Parathyroid adenoma (tissue), 2 donors: Measurements from ENCODE around the gene ACTRT3.

Experiments
- H2AFZ ChIP-seq: fragments of 300-600 bp; sonication (generic); one replicate; pipeline ENCODE4 v1.7.0; 2017; ENCODE audit warnings: antibody characterized with exemption, mild to moderate bottlenecking
- H3K27ac ChIP-seq: fragments of 300-600 bp; sonication (generic); one replicate; pipeline ENCODE4 v1.7.0; 2017
- H3K27me3 ChIP-seq: fragments of 300-600 bp; sonication (generic); one replicate; pipeline ENCODE4 v1.7.0; 2017; ENCODE audit warnings: low read length; ENCODE audit not compliant: control insufficient read depth, insufficient read depth
- H3K36me3 ChIP-seq: fragments of 300-600 bp; sonication (generic); one replicate; pipeline ENCODE4 v1.7.0; 2017; ENCODE audit warnings: low read length; ENCODE audit not compliant: control insufficient read depth, insufficient read depth
- H3K4me1 ChIP-seq: fragments of 300-600 bp; sonication (generic); one replicate; pipeline ENCODE4 v1.7.0; 2017; ENCODE audit warnings: control low read depth
- H3K4me2 ChIP-seq: fragments of 300-600 bp; sonication (generic); one replicate; pipeline ENCODE4 v1.7.0; 2017; ENCODE audit warnings: low read length
- H3K4me3 ChIP-seq: fragments of 300-600 bp; sonication (generic); one replicate; pipeline ENCODE4 v1.7.0; 2017; ENCODE audit warnings: low read depth, low read length
- H3K79me2 ChIP-seq: fragments of 300-600 bp; sonication (generic); one replicate; pipeline ENCODE4 v1.7.0; 2017; ENCODE audit warnings: control low read depth
- H3K9ac ChIP-seq: fragments of 300-600 bp; sonication (generic); one replicate; pipeline ENCODE4 v1.7.0; 2017; ENCODE audit warnings: mild to moderate bottlenecking
- H3K9me3 ChIP-seq: fragments of 300-600 bp; sonication (generic); one replicate; pipeline ENCODE4 v1.7.0; 2017; ENCODE audit warnings: low read length; ENCODE audit not compliant: control insufficient read depth
- TF ChIP-seq, protein P1 (sequence below): fragments of 300-600 bp; sonication (generic); IDR thresholded peaks from one replicate; pipeline ENCODE4 v1.7.0; 2017; ENCODE audit warnings: antibody characterized with exemption, mild to moderate bottlenecking
- donor health status: primary hyperparathyroidism.

The ACTRT3 gene

DNA sequence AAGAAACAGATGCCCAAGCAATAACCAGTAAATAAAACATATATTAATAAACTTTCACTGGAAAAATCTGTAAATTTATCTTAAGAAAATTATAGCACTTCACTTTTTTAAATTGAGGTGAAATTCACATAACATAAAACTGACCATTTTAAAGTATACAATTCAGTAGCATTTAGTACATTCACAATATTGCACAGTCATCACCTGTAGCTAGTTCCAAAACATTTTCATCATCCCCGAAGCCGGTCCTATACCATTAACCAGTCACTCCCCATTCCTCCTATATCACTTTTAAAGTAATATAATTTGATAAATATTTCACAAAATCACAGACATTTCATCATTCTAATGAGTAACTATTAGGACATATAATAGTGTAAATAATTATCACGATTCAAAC, 35.3 kb upstream of the ACTRT3 start:
- Histone ChIP-seq H3K79me2 (no peaks in the 10 kb centered on the region), H3K27me3 (no peaks in the 10 kb centered on the region), H3K9me3 (no peaks in the 10 kb centered on the region), H3K36me3 (no peaks in the 10 kb centered on the region), H3K9ac (no peak overlapping the region), H3K4me3 (no peak overlapping the region), H3K4me2 (no peak overlapping the region), H3K4me1 (no peaks in the 10 kb centered on the region), H2AFZ (no peak overlapping the region), H3K27ac (no peak overlapping the region)
- TF ChIP-seq, protein P1, sequence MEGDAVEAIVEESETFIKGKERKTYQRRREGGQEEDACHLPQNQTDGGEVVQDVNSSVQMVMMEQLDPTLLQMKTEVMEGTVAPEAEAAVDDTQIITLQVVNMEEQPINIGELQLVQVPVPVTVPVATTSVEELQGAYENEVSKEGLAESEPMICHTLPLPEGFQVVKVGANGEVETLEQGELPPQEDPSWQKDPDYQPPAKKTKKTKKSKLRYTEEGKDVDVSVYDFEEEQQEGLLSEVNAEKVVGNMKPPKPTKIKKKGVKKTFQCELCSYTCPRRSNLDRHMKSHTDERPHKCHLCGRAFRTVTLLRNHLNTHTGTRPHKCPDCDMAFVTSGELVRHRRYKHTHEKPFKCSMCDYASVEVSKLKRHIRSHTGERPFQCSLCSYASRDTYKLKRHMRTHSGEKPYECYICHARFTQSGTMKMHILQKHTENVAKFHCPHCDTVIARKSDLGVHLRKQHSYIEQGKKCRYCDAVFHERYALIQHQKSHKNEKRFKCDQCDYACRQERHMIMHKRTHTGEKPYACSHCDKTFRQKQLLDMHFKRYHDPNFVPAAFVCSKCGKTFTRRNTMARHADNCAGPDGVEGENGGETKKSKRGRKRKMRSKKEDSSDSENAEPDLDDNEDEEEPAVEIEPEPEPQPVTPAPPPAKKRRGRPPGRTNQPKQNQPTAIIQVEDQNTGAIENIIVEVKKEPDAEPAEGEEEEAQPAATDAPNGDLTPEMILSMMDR = no peak

DNA sequence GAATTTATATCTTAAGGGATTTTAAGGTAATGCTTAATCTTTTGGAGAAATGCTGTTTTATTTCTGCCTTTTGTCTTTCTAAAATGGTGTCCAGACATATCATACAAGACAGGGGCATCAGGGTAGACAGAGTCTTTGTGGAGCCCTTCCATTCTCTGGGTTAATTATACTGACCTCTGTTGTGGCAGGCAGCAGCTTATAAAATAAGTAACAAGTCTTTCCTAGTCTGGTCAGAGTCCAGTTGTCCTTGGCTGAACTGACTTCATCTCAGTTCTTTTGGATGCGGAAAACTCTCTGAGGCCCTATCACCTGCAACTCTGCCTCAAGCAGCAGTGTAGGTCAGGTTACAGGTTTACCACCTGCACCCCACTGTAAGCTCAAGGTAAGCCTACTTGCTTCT, 23.0 kb upstream of the ACTRT3 start:
- Histone ChIP-seq H3K36me3 (no peaks in the 10 kb centered on the region), H3K27ac (no peak overlapping the region), H3K79me2 (no peaks in the 10 kb centered on the region), H3K9ac (no peak overlapping the region), H3K4me2 (no peak overlapping the region), H3K4me1 (peaks cover 3% of the 10 kb centered on the region), H3K9me3 (no peaks in the 10 kb centered on the region), H3K4me3 (no peak overlapping the region), H2AFZ (no peak overlapping the region), H3K27me3 (no peaks in the 10 kb centered on the region)
- TF ChIP-seq, protein P1 = no peak

DNA sequence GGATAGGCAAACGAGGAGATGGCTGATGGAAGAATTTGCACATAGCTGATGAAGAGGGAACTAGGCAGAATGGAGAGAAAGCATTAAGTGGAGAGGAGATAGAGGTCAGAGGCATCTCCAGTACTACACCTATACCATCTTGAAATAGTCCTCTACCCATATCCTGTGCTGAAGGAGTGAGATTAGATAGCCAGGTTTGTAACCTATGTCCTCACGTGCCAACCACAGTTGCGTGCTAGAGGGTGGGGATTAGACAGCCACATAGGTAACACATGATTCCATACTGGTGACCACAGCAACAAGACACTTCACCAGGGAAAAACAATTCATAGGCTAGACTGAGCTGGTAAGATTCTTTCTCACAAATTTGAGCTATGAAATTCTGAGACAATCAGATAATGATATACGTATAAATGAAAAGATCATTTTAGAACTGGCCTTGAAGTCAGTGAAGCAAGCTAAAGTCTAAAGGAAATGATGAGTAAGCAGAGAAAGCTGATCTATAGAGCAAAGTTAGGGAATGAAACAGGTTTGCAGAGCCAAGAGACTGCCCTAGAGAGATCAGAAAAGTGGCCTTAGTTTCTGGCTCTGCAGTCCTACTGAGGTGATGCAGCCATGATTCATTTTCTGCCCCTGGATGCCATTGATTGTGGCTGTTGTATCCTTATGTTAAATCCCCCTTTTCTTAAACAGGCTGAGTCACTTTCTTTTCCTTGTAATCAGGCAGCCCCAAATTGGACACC, 21.5 kb upstream of the ACTRT3 start:
- Histone ChIP-seq H3K9me3 (no peaks in the 10 kb centered on the region), H3K27ac (no peak overlapping the region), H3K4me1 (peaks cover 3% of the 10 kb centered on the region), H3K36me3 (no peaks in the 10 kb centered on the region), H3K79me2 (no peaks in the 10 kb centered on the region), H3K4me2 (no peak overlapping the region), H3K9ac (no peak overlapping the region), H3K4me3 (no peak overlapping the region), H2AFZ (no peak overlapping the region), H3K27me3 (no peaks in the 10 kb centered on the region)
- TF ChIP-seq, protein P1 = no peak

DNA sequence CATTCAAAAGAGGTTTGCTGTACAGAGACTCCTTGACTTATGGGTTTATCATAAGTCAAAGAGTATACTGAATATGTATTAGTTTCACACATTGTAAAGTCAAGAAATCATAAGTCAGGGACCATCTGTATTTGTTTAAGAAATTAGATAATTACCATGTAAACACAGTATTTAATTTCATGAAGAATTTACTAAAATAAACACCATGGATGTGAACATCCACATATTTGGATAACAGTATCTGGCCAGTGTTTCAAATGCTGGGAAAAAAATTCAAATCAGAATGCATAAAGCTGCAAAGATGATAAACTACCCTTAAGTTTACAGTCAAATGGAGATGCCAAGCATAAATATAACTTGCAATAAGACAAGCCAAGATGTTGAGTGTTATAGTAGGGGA, 20.9 kb upstream of the ACTRT3 start:
- H3K27me3 ChIP-seq = no peaks in the 10 kb centered on the region
- no peak overlapping the region for H3K27ac ChIP-seq
- no peak overlapping the region for H3K4me2 ChIP-seq
- no peaks in the 10 kb centered on the region for H3K36me3 ChIP-seq
- peaks cover 3% of the 10 kb centered on the region for H3K4me1 ChIP-seq
- H3K4me3 ChIP-seq = no peak overlapping the region
- H3K9ac ChIP-seq = no peak overlapping the region
- no peaks in the 10 kb centered on the region for H3K9me3 ChIP-seq
- no peaks in the 10 kb centered on the region for H3K79me2 ChIP-seq
- H2AFZ ChIP-seq = no peak overlapping the region
- TF ChIP-seq, protein P1 = no peak

DNA sequence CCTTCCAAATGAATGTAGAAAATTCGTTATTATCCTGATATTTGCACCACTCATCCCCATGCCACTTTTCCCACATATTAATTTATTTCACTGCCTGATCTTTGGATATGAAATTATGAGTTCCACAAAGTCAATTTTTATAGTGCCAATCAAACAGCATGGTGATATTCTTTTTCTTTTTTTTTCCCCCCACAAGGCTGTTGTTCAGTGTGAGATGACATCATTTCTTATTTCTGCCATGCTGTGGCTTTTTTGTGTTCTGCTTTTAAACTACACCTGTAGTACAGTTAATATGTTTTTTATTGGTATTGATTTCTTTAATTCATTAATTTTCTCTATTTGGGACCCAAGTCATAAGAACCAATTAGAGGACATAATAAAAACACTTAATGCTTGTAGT, 18.4 kb upstream of the ACTRT3 start:
- Histone ChIP-seq H3K4me3 (no peak overlapping the region), H3K36me3 (no peaks in the 10 kb centered on the region), H3K4me1 (peaks cover 3% of the 10 kb centered on the region), H3K9ac (no peak overlapping the region), H3K4me2 (no peak overlapping the region), H3K27me3 (no peaks in the 10 kb centered on the region), H3K9me3 (no peaks in the 10 kb centered on the region), H2AFZ (no peak overlapping the region), H3K27ac (no peak overlapping the region), H3K79me2 (no peaks in the 10 kb centered on the region)
- TF ChIP-seq, protein P1 = no peak
